ENCODE data around the gene DNMT3A.

DNA sequence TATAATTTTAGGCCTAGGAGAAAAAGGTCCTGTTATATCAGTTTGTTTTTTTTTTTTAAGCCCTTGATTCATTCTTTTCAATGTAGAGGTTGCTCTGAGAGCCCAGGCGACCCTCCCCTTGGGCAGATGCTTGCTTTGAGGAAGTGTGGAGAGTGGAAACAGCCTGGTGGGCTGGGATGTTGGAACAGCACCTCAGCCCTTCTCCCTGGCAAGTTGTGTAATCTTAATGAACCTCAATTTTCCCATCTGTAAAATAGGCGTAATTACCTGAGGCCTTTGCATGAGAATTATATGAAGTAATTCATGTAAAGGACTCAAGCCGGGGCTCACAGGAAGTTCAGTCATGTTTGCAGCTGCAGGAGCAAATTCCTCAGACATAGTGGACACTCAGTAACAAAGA is 123.6 kb downstream of the DNMT3A start:
- TF ChIP-seq, protein P1, sequence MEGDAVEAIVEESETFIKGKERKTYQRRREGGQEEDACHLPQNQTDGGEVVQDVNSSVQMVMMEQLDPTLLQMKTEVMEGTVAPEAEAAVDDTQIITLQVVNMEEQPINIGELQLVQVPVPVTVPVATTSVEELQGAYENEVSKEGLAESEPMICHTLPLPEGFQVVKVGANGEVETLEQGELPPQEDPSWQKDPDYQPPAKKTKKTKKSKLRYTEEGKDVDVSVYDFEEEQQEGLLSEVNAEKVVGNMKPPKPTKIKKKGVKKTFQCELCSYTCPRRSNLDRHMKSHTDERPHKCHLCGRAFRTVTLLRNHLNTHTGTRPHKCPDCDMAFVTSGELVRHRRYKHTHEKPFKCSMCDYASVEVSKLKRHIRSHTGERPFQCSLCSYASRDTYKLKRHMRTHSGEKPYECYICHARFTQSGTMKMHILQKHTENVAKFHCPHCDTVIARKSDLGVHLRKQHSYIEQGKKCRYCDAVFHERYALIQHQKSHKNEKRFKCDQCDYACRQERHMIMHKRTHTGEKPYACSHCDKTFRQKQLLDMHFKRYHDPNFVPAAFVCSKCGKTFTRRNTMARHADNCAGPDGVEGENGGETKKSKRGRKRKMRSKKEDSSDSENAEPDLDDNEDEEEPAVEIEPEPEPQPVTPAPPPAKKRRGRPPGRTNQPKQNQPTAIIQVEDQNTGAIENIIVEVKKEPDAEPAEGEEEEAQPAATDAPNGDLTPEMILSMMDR (IDR thresholded peaks at IDR 0.05) = no peak
- TF ChIP-seq POLR2A (IDR thresholded peaks at IDR 0.05) = no peak

All from testis (tissue), 2 donors.